A172 (cell line): ENCODE measurements around the gene ASB14. TPM values are rescaled to one million over a fixed set of nuclear protein-coding genes. Genes with fewer than 3 reads are reported as not detected.
"Not testable (repeated sequence)": the region's sequence is repeated elsewhere in the genome, so short reads cannot be mapped to it uniquely, and the experiment has no call there.

Experiments used
- DNase-seq: peaks from one replicate; pipeline ENCODE4 v3.0.0-alpha.2; 2015; ENCODE audit warnings: low spot score
- total RNA-seq: library from RNA; depleted of rRNA; stranded (reverse); fragments of >200 nt; shearing (Covaris generic); gene quantifications from 2 replicates; pipeline ENCODE4 v1.2.3, GENCODE V29; 2014; rRNA removed

The ASB14 gene
- total RNA-seq = not detected in 2 replicates

DNA sequence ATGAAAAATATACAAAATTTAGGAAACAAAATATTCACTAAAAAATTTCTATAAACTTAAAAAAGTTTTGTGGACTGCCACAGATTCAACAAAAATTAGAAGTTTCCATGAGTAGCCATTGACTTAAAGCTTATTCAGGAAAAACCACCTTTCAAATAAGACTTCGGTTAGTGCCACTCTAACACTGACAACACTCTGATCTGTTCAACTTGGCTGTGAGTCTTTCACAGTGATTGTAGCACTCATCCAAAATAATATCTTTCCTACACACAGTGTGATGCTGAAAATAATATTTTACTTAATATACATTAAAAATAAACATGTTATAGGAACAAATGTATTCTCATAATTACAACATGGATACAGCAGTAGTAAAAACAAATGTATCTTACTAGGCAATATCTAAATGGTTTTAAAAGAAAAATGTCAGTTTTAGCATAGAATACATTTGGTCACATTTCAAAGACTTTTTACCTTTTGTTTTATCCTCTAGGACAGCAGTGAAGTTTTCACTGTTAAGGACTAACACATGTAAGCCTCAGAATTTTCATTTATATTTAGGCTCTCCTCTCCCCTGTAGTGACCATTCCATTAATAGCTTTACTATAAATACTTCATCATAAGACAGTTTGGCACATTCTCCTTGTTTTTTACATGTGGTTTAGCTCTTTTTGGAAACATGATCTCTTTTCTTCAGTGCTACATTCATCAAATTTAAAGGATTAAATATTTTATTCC lies at the start of gene ASB14:
Gene ASB14, minus strand, starts transcription at position 527 of the 738 bp plus-strand sequence. CDS start 652 bp downstream, outside the sequence.
- DNase-seq = no peak

DNA sequence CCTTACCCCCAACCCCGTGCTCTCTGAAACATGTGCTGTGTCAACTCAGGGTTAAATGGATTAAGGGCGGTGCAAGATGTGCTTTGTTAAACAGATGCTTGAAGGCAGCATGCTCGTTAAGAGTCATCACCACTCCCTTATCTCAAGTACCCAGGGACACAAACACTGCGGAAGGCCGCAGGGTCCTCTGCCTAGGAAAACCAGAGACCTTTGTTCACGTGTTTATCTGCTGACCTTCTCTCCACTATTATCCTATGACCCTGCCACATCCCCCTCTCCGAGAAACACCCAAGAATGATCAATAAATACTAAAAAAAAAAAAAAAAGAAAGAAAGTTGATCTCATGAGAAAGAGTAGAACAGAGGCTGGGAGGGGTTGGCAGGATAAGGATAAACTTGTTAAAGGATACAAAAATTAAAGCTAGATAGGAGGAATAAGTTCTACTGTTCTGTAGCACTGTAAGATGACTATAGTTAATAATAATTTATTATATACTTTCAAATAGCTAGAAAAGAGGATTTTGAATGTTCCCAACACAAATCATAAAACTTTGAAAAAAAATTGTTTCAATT lies 46.7 kb upstream of the ASB14 start:
- not testable (repeated sequence) for DNase-seq

DNA sequence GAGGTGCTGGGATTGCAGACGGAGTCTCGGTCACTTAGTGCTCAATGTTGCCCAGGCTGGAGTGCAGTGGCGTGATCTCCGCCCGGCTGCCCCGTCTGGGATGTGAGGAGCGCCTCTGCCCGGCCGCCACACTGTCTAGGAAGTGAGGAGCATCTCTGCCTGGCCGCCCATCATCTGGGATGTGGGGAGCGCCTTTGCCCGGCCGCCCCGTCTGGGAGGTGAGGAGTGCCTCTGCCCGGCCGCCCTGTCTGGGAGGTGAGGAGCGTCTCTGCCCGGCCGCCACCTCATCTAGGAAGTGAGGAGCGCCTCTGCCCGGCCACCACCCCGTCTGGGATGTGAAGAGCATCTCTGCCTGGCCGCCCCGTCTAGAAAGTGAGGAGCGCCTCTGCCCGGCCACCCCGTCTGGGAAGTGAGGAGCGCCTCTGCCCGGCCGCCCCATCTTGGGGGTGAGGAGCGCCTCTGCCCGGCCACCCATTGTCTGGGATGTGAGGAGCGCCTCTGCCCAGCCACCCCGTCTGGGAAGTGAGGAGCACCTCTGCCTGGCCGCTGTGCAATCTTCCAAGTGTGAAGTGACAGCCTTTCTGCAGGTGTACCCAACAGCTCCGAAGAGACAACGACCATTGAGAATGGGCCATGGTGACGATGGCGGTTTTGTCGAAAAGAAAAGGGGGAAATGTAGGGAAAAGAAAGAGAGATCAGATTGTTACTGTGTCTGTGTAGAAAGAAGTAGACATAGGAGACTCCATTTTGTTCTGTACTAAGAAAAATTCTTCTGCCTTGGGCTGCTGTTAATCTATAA lies 46.0 kb upstream of the ASB14 start:
- not testable (repeated sequence) for DNase-seq

DNA sequence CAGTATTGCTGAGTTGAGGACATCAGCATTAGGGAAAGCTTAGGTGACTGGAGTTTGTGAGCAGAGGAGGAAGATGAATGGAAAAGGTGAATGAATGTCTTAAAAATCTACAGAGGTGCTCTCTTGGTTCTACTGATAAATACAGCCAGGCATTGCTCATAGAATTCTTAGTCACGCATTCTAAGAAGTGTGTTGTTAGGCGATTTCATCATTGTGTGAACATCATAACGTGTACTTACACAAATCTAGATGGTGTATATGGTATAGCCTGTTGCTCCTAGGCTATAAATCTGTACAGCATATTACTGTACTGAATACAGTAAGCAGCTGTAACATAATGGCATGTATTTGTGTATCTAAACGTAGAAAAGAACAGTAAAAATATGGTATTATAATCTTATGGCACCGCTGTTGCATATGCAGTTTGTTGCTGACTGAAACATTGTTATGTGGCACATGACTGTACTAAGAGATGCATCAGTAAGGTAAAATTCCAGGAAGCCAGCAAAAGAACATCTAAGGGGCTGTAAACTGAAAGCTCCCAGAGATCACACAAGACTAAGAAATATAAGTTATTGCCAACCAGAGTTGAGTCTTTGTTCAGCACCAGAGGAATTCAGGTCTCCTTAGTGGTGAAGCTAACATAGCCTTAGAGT lies 42.9 kb upstream of the ASB14 start:
- DNase-seq = no peak

DNA sequence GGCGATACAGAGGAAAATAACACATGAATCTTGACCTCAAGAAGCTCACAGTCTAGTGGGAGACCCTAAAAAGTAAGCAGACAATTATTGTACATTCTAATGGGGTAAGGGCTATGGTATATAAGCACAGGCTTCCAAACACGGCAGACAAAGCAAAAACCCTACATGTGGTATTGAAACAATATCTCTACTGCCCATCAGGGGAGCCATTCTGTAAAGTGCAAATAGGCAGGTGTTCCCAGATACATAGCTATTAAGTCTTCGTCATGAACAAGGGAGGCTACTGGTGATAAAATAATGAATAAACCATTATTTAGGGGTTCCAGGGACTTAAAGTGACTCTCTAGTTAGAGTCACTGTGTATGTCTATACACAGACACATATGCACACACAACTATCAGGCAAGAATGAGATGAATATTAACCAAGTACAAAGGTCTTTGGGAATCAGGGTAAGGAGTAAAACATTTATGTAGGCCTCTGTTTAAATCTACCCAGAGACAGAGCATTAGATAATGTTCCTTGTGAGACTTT lies 38.7 kb upstream of the ASB14 start:
- DNase-seq = no peak

DNA sequence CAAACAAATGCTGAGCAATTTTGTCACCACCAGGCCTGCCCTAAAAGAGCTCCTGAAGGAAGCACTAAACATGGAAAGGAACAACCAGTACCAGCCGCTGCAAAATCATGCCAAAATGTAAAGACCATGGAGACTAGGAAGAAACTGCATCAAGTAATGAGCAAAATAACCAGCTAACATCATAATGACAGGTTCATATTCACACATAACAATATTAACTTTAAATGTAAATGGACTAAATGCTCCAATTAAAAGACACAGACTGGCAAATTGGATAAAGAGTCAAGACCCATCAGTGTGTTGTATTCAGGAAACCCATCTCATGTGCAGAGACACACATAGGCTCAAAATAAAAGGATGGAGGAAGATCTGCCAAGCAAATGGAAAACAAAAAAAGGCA lies 34.0 kb upstream of the ASB14 start:
- DNase-seq = not testable (repeated sequence)

DNA sequence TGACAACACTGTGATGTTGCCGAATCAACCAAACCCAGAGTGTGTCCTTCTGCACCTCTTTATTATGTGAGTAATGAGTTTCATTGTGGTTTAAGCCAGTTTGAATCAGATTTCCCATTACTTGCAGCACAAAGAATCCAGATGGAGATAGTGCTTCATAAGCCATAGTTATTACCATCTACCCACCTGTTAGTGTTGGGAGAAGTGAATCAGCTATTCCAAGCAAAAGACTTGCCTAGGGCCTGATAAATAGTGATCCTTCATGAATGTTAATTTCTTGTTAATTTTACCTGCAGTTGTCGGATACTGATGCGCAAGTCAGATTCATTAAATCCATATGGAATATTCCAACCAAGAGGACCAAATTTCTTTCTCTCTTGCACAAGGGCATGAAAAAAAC lies 21.7 kb upstream of the ASB14 start:
- no peak for DNase-seq

DNA sequence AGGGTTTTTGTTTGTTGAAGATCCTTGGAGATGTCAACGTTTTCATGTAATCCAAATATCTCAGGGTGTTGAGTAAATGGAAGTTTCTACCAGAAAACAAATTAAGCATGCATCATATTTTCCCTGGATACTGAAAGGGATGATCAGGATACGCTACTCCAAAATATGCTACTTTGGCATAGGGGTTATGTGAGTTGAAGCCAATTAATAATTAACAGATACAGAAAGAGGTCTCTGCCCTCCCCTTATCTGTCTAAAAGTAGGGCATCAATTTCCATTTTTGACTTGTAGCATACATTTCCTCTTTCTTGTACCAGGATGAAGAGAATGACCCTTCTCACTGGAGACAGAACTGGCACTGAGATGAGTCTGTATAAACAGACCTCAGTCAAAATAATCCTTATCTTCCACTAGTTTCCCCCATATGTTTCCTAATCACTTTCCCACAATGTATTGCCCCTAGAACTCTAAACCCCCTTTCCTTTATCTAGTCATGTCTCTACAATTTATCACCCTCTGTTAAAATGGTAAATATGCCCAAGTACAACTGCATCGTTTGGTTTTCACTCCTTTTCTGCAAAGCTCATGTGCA lies 17.4 kb upstream of the ASB14 start:
- DNase-seq = no peak

DNA sequence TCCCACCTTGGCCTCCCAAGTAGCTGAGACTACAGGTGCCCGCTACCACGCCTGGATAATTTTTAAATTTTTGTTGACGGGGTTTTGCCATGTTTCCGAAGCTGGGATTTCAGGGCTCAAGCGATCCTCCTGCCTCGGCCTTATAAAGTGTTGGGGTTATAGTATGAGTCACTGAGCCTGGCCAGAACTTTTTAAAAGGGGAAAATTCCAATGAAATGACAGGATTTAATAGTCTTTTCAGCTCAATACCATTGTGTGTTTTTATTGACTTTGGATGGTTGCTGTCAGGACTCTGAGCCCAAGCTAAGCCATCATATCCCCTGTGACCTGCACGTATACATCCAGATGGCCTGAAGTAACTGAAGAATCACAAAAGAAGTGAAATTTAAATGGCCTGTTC lies 11.0 kb upstream of the ASB14 start:
- peak; percentile 51 for DNase-seq

DNA sequence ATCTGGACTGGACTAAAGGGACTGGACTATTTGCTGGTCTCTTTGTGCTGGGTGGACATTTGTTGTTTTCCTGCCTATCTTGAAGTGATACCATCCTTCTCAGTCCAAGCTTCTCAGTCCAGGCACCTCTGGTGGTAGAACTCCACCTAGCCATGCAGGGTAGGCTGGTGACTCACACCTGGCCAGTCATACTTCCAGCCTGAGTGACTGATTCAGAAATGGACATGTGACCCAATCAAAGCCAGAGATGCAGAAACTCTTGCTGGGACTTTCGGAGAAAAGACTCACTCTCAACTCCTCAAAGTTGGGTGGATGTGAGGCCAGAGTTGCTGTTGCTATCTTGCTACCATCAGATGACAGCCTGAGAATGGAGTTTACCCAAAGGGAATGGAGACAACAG lies 5.6 kb upstream of the ASB14 start:
- peak; percentile 70 for DNase-seq

DNA sequence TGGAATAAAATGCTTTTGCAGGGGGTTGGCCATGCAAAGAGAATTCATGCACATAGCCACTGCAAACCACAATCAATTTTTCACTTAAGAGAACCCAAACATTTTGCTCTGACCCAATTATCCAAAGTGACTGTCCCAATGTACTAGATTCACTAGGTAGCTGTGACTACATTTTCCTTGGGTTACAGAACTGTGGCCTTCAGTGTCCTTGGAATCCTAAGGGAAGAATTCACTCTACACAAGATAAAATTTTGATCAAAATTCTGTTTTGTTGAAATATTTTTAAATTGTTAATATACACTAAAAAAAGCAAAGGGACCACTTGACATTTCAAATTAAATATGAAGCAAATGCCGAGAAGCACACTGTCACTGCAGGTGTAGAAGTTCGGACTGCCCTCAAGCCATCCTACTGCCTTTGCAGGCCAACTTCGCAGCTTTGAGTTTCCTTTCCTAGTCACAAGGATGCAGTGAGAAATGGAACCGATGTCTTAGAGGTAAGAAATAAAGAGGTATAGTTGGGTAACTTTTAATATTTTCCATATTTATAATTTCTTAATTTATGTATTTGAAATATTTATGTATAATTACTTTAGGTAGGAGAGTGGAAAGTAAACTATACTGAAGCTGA lies 527 bp upstream of the ASB14 start:
- DNase-seq = no peak

DNA sequence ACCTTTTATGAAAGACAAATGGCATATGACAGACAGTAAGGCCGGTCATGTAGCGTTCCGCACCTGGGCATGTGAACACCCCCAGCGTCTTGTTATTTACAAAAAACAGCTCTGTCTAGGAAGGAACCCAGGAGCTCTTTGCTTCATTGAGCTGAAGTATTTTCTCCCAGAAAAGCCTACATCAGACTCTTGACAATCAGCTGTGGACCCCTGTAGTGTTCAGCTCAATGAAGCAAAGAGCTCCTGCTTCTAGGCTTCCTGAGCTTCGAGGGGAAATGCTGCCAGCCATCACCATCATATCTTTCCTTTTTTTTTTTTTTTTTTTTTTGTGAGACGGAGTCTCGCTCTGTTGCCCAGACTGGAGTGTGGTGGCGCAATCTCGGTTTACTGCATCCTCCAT lies 4.1 kb downstream of the ASB14 start:
- DNase-seq = no peak

DNA sequence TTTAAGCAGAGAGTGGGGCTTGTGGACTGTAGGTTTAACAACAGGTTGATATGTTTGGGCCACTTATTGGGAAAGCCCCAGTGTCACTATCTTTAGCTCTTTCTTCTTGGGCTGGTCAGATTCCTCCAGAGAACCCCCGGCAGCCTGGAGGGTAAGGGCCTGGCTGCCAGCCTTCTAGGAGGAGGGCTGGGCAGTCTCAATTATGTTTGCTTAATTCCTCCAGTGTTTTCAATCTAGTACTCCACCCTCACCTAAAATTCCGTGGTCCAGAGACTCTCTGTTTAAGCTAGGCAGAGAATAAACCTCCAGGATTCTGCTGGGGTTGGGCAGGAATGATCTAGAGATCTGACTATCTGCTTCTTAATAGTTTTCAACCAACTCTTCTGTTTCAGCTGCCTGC lies 5.3 kb downstream of the ASB14 start:
- DNase-seq = no peak

DNA sequence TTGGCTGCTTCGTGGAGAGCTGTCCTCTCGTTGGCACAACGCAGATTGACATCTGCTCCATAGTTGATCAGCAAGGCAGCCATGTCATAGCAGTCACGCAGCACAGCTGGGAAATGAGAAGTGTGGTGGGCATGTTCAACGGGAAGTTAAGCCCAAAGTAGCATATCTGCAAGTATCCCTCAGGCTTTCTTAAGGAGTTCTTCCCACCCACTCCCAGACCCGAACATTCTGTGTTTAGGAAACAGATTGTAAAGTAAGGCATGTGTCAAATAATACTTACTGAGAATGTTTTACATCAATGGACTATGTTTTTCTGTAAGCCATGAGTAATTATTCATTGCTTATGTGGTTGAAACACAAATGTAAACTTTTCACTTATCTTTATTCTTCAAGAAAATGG lies 9.2 kb downstream of the ASB14 start:
- no peak for DNase-seq

DNA sequence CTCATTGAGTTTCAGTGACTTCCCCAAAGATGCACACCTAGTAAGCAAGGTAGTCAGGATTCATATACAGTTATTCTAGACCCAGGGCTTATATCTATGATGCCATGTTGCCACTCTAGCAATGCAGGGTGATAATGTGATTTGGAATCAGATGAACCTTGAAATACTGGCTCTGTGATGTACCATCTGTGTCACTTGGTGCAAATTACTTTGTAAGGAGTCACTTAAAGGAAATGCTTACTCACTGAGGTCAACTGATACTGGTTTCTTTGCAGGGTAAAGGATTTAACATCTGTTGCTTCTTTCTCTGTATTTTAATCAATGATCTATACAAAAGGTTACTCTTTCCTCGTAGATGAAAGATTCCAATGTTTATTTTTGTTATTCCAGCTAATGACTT lies 10.8 kb downstream of the ASB14 start:
- DNase-seq = peak; percentile 43

DNA sequence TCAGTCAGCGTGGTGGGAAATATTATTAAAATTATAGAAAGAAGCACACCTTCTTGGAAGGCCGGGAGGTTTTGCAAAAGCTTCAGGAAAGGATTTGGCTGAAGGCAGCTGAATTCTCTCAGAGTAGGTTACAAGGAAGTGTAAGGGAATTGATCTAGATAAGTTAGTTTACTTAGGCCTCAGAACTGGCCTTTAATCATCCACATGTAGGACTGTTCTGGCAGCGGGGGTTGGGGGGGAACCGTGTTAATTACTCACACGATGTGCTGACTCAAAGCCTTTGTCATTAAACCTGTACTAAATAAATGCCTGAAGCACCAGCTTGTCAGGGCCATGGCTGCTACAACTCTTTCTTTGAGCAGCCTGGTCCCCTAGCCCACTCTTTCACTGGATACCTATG lies 12.8 kb downstream of the ASB14 start:
- no peak for DNase-seq

DNA sequence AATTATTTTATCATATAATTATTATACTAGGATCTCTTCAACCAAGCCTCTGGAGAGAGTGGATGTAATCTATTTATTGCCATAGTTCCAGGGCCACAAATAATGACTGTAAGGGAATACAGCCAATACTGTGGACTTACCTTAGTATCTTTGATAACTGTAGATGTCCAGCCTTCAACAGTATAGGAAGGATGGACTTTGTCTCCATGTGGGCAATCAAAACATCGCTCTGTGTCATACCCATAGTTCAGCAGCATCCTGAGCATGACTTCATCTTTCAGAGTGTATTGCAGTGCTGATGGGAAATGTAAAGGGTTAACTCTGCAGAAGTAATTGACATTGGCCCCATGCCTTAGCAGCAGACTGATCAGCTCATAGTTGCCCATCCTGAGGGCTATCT lies 14.2 kb downstream of the ASB14 start:
- no peak for DNase-seq

DNA sequence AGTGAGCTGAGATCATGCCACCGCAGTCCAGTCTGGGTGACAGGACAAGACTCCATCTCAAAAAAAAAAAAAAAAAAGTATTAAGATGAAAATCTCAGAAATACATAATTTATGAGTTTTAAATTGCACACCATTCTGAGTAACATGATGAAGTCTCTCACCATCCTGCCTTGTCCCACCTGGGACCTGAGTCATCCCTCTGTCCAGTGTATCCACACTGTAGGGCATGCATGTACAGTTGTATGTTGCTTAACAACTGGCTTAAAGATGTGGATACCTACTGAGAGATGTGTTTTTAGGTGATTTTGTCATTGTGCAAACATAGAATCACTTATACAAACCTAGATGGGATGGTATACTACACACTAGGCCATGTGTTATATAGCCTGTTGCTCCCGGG lies 17.1 kb downstream of the ASB14 start:
- no peak for DNase-seq

DNA sequence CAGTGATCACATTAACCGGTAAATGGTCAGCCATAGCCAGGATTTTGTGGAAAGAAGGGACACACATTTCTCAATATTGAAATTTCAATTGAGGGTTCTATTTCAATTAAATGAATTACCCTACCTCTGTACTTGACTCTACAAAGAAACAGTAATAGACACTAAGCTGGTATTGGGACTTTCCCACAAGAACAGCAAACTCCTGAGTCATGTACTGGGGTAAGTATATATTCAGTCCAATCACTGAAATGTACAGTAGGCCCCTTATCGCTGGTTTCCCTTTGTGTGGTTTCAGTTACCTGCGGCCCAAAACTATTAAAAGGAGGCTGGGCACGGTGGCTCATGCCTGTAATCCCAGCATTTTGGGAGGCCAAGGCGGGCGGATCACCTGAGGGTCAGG lies 17.6 kb downstream of the ASB14 start:
- DNase-seq = peak; percentile 6

DNA sequence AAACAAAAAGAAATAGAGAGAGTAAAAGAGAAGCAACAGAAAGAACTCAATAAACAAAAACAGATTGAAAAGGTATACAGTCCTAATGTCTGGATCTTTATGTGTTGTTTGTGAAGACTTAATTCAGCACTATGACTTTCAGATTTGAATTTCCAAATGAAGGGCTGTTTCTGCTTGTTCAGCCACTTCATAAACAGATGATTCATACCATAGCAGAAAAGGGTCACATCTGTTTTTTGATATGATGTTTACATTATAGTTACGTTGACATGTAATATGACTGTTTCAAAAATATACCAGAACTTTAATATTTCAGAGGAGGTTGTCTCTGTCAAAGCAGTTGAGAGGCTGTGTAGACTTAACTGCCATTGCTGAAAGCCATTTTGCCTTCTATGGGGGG lies 24.1 kb downstream of the ASB14 start:
- no peak for DNase-seq

DNA sequence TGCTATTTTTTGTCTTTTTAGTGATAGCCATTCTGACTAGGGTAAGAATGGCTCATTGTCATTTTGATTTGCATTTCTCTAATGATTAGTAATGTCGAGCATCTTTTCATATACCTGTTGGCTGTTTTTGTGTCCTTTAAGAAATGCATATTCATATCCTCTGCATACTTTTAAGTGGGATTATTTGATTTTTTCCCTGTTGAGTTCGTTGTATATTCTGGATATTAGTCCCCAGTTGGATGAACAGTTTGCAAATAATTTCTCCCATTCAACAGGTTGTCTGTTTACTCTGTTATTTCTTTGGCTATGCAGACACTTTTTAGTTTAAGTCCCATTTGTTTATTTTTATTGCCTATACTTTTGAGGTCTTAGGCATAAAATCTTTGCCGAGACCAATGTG lies 30.6 kb downstream of the ASB14 start:
- DNase-seq = no peak
